ENCODE measurements around the gene EARS2.

- TF ChIP-seq POLR2A (IDR thresholded peaks at IDR 0.05; ENCODE audit: low read length) (no peak), GATA1 (IDR thresholded peaks at IDR 0.05; ENCODE audit: low read depth, low read length) (no peak)
Observed at GRCh38 chr16:23561586-23561985, 4.4 kb upstream of the EARS2 start.

Data from erythroblast (primary cell).